ENCODE results near the gene CNTNAP3B. TPM values are rescaled to one million over a fixed set of nuclear protein-coding genes. Genes with fewer than 3 reads are reported as not detected.
"Not testable (repeated sequence)": the region's sequence is repeated elsewhere in the genome, so short reads cannot be mapped to it uniquely, and the experiment has no call there.

Gene CNTNAP3B
- total RNA-seq, 1 experiment from 2014 or later = 4.7 TPM

DNA sequence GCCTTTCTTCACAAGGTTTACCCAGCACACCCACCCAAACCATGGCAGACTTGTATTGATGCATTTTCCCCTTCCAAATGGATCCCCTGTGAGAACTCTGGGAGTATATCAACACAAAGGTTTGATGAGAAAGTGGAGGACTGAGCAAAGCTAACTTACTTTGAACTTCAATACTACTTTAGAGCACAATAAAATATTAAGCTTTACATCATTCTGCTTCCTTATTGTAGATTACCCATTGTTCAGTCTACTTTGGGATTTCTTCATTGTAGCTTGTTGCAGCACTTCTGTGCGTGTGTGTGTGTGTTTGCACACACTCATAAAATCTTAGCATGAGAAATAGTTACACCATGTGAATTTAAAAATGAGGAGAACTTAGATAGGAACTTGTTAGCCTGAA lies 75.4 kb downstream of the CNTNAP3B start:
- H2BK12ac ChIP-seq (ENCODE audit: insufficient read length, low read depth, low read length); H3K23ac ChIP-seq (ENCODE audit: insufficient read length, low read depth, low read length); H3K27ac Mint-ChIP-seq; DNase-seq; H3T11ph ChIP-seq (ENCODE audit: low read length); H3K14ac ChIP-seq (ENCODE audit: insufficient read depth, low read length); H3K79me2 ChIP-seq (ENCODE audit: insufficient read depth, low read length); H2BK20ac ChIP-seq (ENCODE audit: low read depth, low read length, poor library complexity, severe bottlenecking); H3K56ac ChIP-seq (ENCODE audit: insufficient read length, low read depth, low read length); H3K9me3 ChIP-seq (ENCODE audit: control insufficient read depth, low read depth, low read length); H2BK5ac ChIP-seq (ENCODE audit: insufficient read length, low read length); H4K8ac ChIP-seq (replicated peaks; ENCODE audit: insufficient read length, low read depth, low read length); H4K5ac ChIP-seq (ENCODE audit: insufficient read length, low read depth, low read length); H2BK120ac ChIP-seq (ENCODE audit: low read depth, low read length, poor library complexity, severe bottlenecking); H3K4me2 ChIP-seq (ENCODE audit: insufficient read depth, insufficient read length, low read length); H3K36me3 Mint-ChIP-seq (ENCODE audit: insufficient read depth in 1 of 3, low read depth in 3 of 3); H4K91ac ChIP-seq (ENCODE audit: insufficient read length, low read depth, low read length); H3K4me1 ChIP-seq (ENCODE audit: insufficient read depth, low read length); H3K4ac ChIP-seq (ENCODE audit: low read depth, low read length); H3K27me3 Mint-ChIP-seq (ENCODE audit: low read depth); H3K18ac ChIP-seq (ENCODE audit: insufficient read length, low read depth, low read length); H3K4me1 Mint-ChIP-seq; H4K20me1 ChIP-seq (ENCODE audit: control insufficient read depth, insufficient read depth, insufficient read length); H3K79me1 ChIP-seq (ENCODE audit: insufficient read depth, low read depth, low read length, poor library complexity, severe bottlenecking); H3K9me3 Mint-ChIP-seq; H3K9ac ChIP-seq (ENCODE audit: extremely low read depth, insufficient read length, low read length); H3K27ac ChIP-seq (ENCODE audit: insufficient read length, low read depth, low read length); H2BK15ac ChIP-seq (ENCODE audit: low read depth, low read length); H3K27me3 ChIP-seq (ENCODE audit: insufficient read depth, low read length); H3K4me3 Mint-ChIP-seq; H2AK5ac ChIP-seq (ENCODE audit: insufficient read length, low read length); H2AFZ ChIP-seq (ENCODE audit: low read length); H3K23me2 ChIP-seq (ENCODE audit: insufficient read length, low read depth, low read length, poor library complexity, severe bottlenecking): not testable (repeated sequence)
- WGBS (ENCODE audit: extremely low coverage, insufficient read length, low lambda C conversion rate) = no CpG with 5 or more reads among the region's 1 CpG

DNA sequence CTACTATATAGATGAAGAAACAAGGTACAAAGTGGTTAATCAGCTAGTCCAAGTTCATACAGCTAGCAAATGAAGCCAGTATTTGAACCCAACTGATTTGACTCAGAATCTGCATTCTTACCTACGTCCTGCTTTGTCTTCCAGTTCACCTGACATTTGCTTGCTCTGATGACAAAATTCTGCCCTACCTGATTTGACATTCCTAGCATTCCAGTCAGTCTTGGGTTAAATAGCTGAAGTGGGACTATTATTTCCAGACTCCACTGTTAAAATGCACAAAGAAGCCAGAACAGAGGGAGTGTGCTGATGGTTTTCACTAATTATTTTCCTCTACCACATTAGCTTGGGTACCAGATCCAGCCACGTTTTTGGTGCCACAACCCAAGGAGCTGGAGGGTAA lies 78.5 kb downstream of the CNTNAP3B start:
- not testable (repeated sequence) for H3K4me1 Mint-ChIP-seq; H3K27ac ChIP-seq (ENCODE audit: insufficient read length, low read depth, low read length)
- no CpG with 5 or more reads among the region's 2 CpGs for WGBS (ENCODE audit: extremely low coverage, insufficient read length, low lambda C conversion rate)

More for the DNA sequence above, 78.5 kb downstream of the CNTNAP3B start:
- not testable (repeated sequence) for H3K9me3 ChIP-seq (ENCODE audit: control insufficient read depth, low read depth, low read length); H2BK120ac ChIP-seq (ENCODE audit: low read depth, low read length, poor library complexity, severe bottlenecking); H3K27me3 ChIP-seq (ENCODE audit: insufficient read depth, low read length); H2BK15ac ChIP-seq (ENCODE audit: low read depth, low read length); H4K91ac ChIP-seq (ENCODE audit: insufficient read length, low read depth, low read length); H4K20me1 ChIP-seq (ENCODE audit: control insufficient read depth, insufficient read depth, insufficient read length); H2AFZ ChIP-seq (ENCODE audit: low read length); H3K4me2 ChIP-seq (ENCODE audit: insufficient read depth, insufficient read length, low read length); H3K27ac Mint-ChIP-seq; H3K4me3 Mint-ChIP-seq; H3K9ac ChIP-seq (ENCODE audit: extremely low read depth, insufficient read length, low read length); H3K4ac ChIP-seq (ENCODE audit: low read depth, low read length); H2BK20ac ChIP-seq (ENCODE audit: low read depth, low read length, poor library complexity, severe bottlenecking); H3K27me3 Mint-ChIP-seq (ENCODE audit: low read depth); H3K18ac ChIP-seq (ENCODE audit: insufficient read length, low read depth, low read length); H3K23ac ChIP-seq (ENCODE audit: insufficient read length, low read depth, low read length); H3K23me2 ChIP-seq (ENCODE audit: insufficient read length, low read depth, low read length, poor library complexity, severe bottlenecking); H4K5ac ChIP-seq (ENCODE audit: insufficient read length, low read depth, low read length); H3K9me3 Mint-ChIP-seq; H2BK5ac ChIP-seq (ENCODE audit: insufficient read length, low read length); H3K79me1 ChIP-seq (ENCODE audit: insufficient read depth, low read depth, low read length, poor library complexity, severe bottlenecking); H3K79me2 ChIP-seq (ENCODE audit: insufficient read depth, low read length); H3T11ph ChIP-seq (ENCODE audit: low read length); H3K4me1 ChIP-seq (ENCODE audit: insufficient read depth, low read length); DNase-seq; H2BK12ac ChIP-seq (ENCODE audit: insufficient read length, low read depth, low read length); H3K36me3 Mint-ChIP-seq (ENCODE audit: insufficient read depth in 1 of 3, low read depth in 3 of 3); H3K14ac ChIP-seq (ENCODE audit: insufficient read depth, low read length); H4K8ac ChIP-seq (replicated peaks; ENCODE audit: insufficient read length, low read depth, low read length); H2AK5ac ChIP-seq (ENCODE audit: insufficient read length, low read length); H3K56ac ChIP-seq (ENCODE audit: insufficient read length, low read depth, low read length)
